ENCODE data around the gene C3orf18.

Gene C3orf18

GRCh38 chr3:50580683-50581458 lies 13.3 kb upstream of the C3orf18 start:
- no peak for DNase-seq

- no peak for DNase-seq
These were observed 9.8 kb upstream of the C3orf18 start for GRCh38 chr3:50577348-50577747.

- no peak for DNase-seq
These were observed 7.8 kb upstream of the C3orf18 start for GRCh38 chr3:50575372-50575771.

GRCh38 chr3:50574444-50574831 lies 6.9 kb upstream of the C3orf18 start:
- no peak for DNase-seq

GRCh38 chr3:50573566-50574443 lies 6.3 kb upstream of the C3orf18 start:
- no peak for DNase-seq

- DNase-seq: no peak
These were observed 5.3 kb upstream of the C3orf18 start for GRCh38 chr3:50572801-50573371.

- DNase-seq: peak; percentile 55
These were observed 4.6 kb upstream of the C3orf18 start for GRCh38 chr3:50572158-50572557.

- no peak for DNase-seq
These were observed 3.9 kb upstream of the C3orf18 start for GRCh38 chr3:50571486-50571885.

- no peak for DNase-seq
These were observed 3.1 kb upstream of the C3orf18 start for GRCh38 chr3:50570508-50571279.

- peak; percentile 99 for DNase-seq
These were observed 1.6 kb upstream of the C3orf18 start, which contains the start of gene HEMK1 for GRCh38 chr3:50568947-50569749. Gene HEMK1 (plus strand): TSS chr3:50569522. CDS start chr3:50571105, 1,583 bp downstream.

- DNase-seq: no peak
These were observed 549 bp downstream of the C3orf18 start for GRCh38 chr3:50567011-50567385.

GRCh38 chr3:50564321-50564720 lies 3.2 kb downstream of the C3orf18 start:
- no peak for DNase-seq

- DNase-seq: no peak
These were observed 3.7 kb downstream of the C3orf18 start for GRCh38 chr3:50563867-50564266.

GRCh38 chr3:50562861-50563260 lies 4.7 kb downstream of the C3orf18 start:
- no peak for DNase-seq

GRCh38 chr3:50559702-50560101 lies 7.8 kb downstream of the C3orf18 start:
- no peak for DNase-seq

- no peak for DNase-seq
These were observed 9.6 kb downstream of the C3orf18 start for GRCh38 chr3:50557915-50558314.

- no peak for DNase-seq
These were observed 10.4 kb downstream of the C3orf18 start for GRCh38 chr3:50557106-50557505.

- DNase-seq: no peak
These were observed 13.0 kb downstream of the C3orf18 start for GRCh38 chr3:50554553-50554952.

GRCh38 chr3:50552598-50552997 lies 14.9 kb downstream of the C3orf18 start:
- DNase-seq: no peak

- no peak for DNase-seq
These were observed 15.7 kb downstream of the C3orf18 start for GRCh38 chr3:50551681-50552435.
